ENCODE data around the gene TMPO. TPM values are rescaled to one million over a fixed set of nuclear protein-coding genes. Genes with fewer than 3 reads are reported as not detected.
A peak's percentile ranks its signal among the peaks of the same experiment; 100 is the strongest.
"Not testable (repeated sequence)": the region's sequence is repeated elsewhere in the genome, so short reads cannot be mapped to it uniquely, and the experiment has no call there.

TMPO gene
- total RNA-seq, 3 donors from 2014 or later = 180 to 198 (median 187) TPM

GRCh38 chr12:98490501-98491453 is 24.6 kb upstream of the TMPO start:
- H3K4me3 Mint-ChIP-seq = peak overlapping the region; percentile 55
- DNase-seq = peak; percentile 81
- no peaks in the 10 kb centered on the region for H3K9me3 Mint-ChIP-seq
- no peaks in the 10 kb centered on the region for H3K36me3 Mint-ChIP-seq (ENCODE audit: insufficient read depth)
- H3K27me3 Mint-ChIP-seq (ENCODE audit: low read depth) = no peaks in the 10 kb centered on the region
- peak; percentile 65 to 78 for ATAC-seq
- peaks cover 5% of the 10 kb centered on the region for H3K4me1 Mint-ChIP-seq (ENCODE audit: low read depth)

GRCh38 chr12:98492580-98493140 is 22.7 kb upstream of the TMPO start:
- peaks cover 5% of the 10 kb centered on the region for H3K4me1 Mint-ChIP-seq (ENCODE audit: low read depth)
- no peaks in the 10 kb centered on the region for H3K36me3 Mint-ChIP-seq (ENCODE audit: insufficient read depth)
- ATAC-seq (no peak), DNase-seq (no peak)
- no peaks in the 10 kb centered on the region for H3K9me3 Mint-ChIP-seq
- no peaks in the 10 kb centered on the region for H3K27me3 Mint-ChIP-seq (ENCODE audit: low read depth)
- no peak overlapping the region for H3K4me3 Mint-ChIP-seq

DNA sequence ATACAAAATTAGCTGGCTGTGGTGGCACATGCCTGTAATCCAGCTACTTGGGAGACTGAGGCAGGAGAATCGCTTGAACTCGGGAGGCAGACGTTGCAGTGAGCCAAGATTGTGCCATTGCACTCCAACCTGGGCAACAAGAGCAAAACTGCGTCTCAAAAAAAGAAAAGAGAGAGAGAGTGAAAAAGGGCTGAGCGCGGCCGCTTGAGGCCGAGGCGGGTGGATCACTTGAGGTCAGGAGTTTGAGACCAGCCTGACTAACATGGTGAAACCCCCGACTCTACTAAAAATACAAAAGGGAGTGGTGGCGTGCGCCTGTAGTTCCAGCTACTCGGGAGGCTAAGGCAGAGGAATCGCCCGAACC is 14.1 kb upstream of the TMPO start:
- ATAC-seq; H3K27me3 Mint-ChIP-seq (ENCODE audit: low read depth); H3K9me3 Mint-ChIP-seq; DNase-seq; H3K36me3 Mint-ChIP-seq (ENCODE audit: insufficient read depth): not testable (repeated sequence)
- H3K4me3 Mint-ChIP-seq = peak overlapping the region; percentile 74
- peaks cover 30% of the 10 kb centered on the region for H3K4me1 Mint-ChIP-seq (ENCODE audit: low read depth)

DNA sequence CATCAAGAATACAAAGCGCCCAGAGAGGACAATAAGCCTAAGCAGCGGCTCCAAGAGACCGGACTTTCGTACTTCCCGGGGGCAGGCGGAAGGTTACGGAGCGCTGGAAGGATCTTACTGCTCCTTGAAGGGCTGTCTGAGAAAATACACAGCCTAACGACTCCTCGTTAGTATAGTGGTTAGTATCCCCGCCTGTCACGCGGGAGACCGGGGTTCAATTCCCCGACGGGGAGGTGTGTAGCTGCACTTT is 12.1 kb upstream of the TMPO start:
- ATAC-seq = peak; percentile 73 to 76
- peaks cover 30% of the 10 kb centered on the region for H3K4me1 Mint-ChIP-seq (ENCODE audit: low read depth)
- H3K4me3 Mint-ChIP-seq = peak overlapping the region; percentile 94
- H3K27me3 Mint-ChIP-seq (ENCODE audit: low read depth) = peaks cover 7% of the 10 kb centered on the region
- peaks cover 3% of the 10 kb centered on the region for H3K36me3 Mint-ChIP-seq (ENCODE audit: insufficient read depth)
- no peaks in the 10 kb centered on the region for H3K9me3 Mint-ChIP-seq
- peak; percentile 88 for DNase-seq

- ATAC-seq = peak; percentile 87 to 89
- Mint-ChIP-seq H3K4me3 (peak overlapping the region; percentile 94), H3K27me3 (ENCODE audit: low read depth) (peaks cover 7% of the 10 kb centered on the region), H3K36me3 (ENCODE audit: insufficient read depth) (peaks cover 3% of the 10 kb centered on the region), H3K9me3 (no peaks in the 10 kb centered on the region), H3K4me1 (ENCODE audit: low read depth) (peaks cover 30% of the 10 kb centered on the region)
- DNase-seq = peak; percentile 92
Measured at GRCh38 chr12:98503592-98504367, 11.6 kb upstream of the TMPO start.

- Mint-ChIP-seq H3K36me3 (ENCODE audit: insufficient read depth) (peaks cover 3% of the 10 kb centered on the region), H3K4me1 (ENCODE audit: low read depth) (peaks cover 30% of the 10 kb centered on the region), H3K4me3 (peak overlapping the region; percentile 94), H3K9me3 (no peaks in the 10 kb centered on the region), H3K27me3 (ENCODE audit: low read depth) (peaks cover 7% of the 10 kb centered on the region)
- DNase-seq (no peak), ATAC-seq (no peak)
Measured at GRCh38 chr12:98504368-98504617, 11.1 kb upstream of the TMPO start.

- no peak for DNase-seq
- no peak for ATAC-seq
- no peak overlapping the region for H3K4me3 Mint-ChIP-seq
- peaks cover 1% of the 10 kb centered on the region for H3K36me3 Mint-ChIP-seq (ENCODE audit: insufficient read depth)
- peaks cover 28% of the 10 kb centered on the region for H3K4me1 Mint-ChIP-seq (ENCODE audit: low read depth)
- peaks cover under 1% of the 10 kb centered on the region for H3K27me3 Mint-ChIP-seq (ENCODE audit: low read depth)
- H3K9me3 Mint-ChIP-seq = no peaks in the 10 kb centered on the region
Measured at GRCh38 chr12:98509063-98509462, 6.3 kb upstream of the TMPO start.

- ATAC-seq; H3K4me3 Mint-ChIP-seq; DNase-seq; H3K9me3 Mint-ChIP-seq; H3K36me3 Mint-ChIP-seq (ENCODE audit: insufficient read depth); H3K27me3 Mint-ChIP-seq (ENCODE audit: low read depth): not testable (repeated sequence)
- H3K4me1 Mint-ChIP-seq (ENCODE audit: low read depth) = peaks cover 18% of the 10 kb centered on the region
Measured at GRCh38 chr12:98511806-98512205, 3.6 kb upstream of the TMPO start.

DNA sequence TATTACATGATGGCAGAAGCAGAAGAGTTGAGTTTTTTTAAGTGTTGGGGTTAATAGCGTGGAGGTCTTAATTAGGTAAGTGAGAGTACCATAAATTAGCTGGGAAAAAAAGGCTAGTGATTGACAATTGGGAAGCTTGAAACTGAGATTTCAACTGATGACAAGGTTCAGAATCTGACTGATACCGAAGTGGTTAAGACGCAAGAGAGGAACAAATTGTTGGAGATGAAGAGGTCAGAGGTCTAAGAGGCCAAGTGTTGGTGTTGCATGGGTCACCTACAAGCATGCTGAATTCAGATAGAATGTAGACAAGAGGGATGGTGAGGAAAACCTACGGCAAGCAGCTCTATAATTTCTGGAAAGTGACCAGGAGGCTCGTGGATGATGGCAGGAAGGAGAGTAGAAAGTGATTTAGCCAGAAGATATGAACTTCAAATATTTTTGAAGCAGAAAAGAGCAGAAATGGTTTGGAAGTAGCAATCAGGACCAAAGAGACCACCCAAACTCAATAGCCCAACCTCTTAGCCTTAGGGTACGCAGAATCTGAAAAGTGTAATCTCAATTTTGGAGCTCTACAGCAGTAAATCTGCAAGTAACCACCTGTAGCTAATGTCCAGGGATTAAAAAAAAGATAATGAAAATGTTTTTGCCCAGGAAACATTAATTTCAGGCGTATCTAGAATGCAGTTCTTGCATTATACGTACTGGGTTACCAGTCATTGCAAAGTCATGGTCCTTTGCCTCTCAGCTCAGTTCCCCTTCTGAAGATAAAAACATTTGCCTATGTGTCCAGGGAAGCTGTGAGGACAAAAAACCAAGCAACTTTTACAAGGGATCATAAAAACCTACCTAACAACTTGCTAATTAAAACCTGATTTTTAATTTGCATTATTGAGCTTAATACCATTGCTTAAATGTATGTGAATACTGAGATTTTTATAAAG is 1.7 kb upstream of the TMPO start:
- no peaks in the 10 kb centered on the region for H3K9me3 Mint-ChIP-seq
- peak overlapping the region; percentile 94 for H3K4me3 Mint-ChIP-seq
- H3K27me3 Mint-ChIP-seq (ENCODE audit: low read depth) = no peaks in the 10 kb centered on the region
- peaks cover 23% of the 10 kb centered on the region for H3K4me1 Mint-ChIP-seq (ENCODE audit: low read depth)
- ATAC-seq (no peak), DNase-seq (no peak)
- peaks cover 1% of the 10 kb centered on the region for H3K36me3 Mint-ChIP-seq (ENCODE audit: insufficient read depth)

GRCh38 chr12:98514982-98515286 is 456 bp upstream of the TMPO start:
- H3K9me3 Mint-ChIP-seq = no peaks in the 10 kb centered on the region
- peaks cover 1% of the 10 kb centered on the region for H3K36me3 Mint-ChIP-seq (ENCODE audit: insufficient read depth)
- H3K4me3 Mint-ChIP-seq = peak overlapping the region; percentile 94
- DNase-seq (no peak), ATAC-seq (no peak)
- H3K4me1 Mint-ChIP-seq (ENCODE audit: low read depth) = peaks cover 29% of the 10 kb centered on the region
- no peaks in the 10 kb centered on the region for H3K27me3 Mint-ChIP-seq (ENCODE audit: low read depth)

GRCh38 chr12:98516111-98516873 is 902 bp downstream of the TMPO start:
- Mint-ChIP-seq H3K9me3 (no peaks in the 10 kb centered on the region), H3K4me3 (peak overlapping the region; percentile 94), H3K27me3 (ENCODE audit: low read depth) (no peaks in the 10 kb centered on the region), H3K36me3 (ENCODE audit: insufficient read depth) (peaks cover 1% of the 10 kb centered on the region), H3K4me1 (ENCODE audit: low read depth) (peaks cover 36% of the 10 kb centered on the region)
- DNase-seq = peak; percentile 74
- peak; percentile 68 to 75 for ATAC-seq

DNA sequence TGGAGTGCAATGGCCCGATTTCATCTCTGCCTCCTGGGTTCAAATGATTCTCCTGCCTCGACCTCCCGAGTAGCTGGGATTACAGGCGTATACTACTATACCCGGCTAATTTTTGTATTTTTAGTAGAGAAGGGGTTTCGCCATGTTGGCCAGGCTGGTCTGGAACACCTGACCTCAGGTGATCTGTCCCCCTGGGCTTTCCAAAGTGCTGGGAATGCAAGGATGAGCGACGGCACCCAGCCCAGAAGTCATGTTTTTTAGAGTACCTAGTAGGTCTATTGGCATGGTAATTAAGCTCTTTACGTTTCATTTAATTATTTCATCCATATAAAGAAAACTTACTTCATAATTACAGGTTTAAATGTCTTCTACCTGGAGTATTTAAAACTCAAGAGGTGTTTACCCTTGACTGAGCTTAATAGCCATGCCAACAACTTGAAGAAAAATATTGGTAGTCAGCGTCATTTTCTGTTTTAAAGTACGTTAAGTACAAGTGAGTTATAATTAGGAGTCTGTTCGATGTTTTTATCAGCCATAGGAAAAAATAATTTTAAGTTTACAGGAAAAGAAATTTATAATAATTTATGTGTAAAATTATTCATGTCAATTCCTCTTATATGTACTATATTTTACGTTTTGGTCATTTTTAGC is 4.0 kb downstream of the TMPO start:
- ATAC-seq (no peak), DNase-seq (no peak)
- Mint-ChIP-seq H3K27me3 (ENCODE audit: low read depth) (no peaks in the 10 kb centered on the region), H3K36me3 (ENCODE audit: insufficient read depth) (peaks cover 7% of the 10 kb centered on the region), H3K4me3 (peak overlapping the region; percentile 92), H3K4me1 (ENCODE audit: low read depth) (peaks cover 45% of the 10 kb centered on the region), H3K9me3 (no peaks in the 10 kb centered on the region)

DNA sequence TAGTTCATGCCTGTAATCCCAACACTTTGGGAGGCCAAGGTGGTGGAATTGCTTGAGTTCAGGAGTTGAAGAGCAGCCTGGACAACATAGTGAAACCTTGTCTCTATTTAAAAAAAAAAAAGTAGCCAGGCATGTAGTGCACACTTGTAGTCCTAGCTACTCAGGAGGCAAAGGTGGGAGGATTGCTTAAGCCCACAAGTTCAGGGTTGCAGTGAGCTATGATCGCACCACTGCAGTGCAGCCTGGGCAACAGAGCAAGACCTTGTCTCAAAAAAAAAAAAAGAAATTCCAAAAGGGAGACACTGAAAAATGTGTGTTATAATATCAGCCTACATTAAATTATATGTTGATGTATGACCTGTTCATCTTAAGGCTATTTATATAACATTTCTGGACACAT is 14.7 kb downstream of the TMPO start:
- H3K9me3 Mint-ChIP-seq = no peaks in the 10 kb centered on the region
- no peak overlapping the region for H3K4me3 Mint-ChIP-seq
- H3K4me1 Mint-ChIP-seq (ENCODE audit: low read depth) = peaks cover 18% of the 10 kb centered on the region
- H3K36me3 Mint-ChIP-seq (ENCODE audit: insufficient read depth) = peaks cover 29% of the 10 kb centered on the region
- H3K27me3 Mint-ChIP-seq (ENCODE audit: low read depth) = no peaks in the 10 kb centered on the region
- DNase-seq = no peak
- ATAC-seq = no peak

Data from activated T-cell treated with anti-CD3 and anti-CD28 coated beads, Interleukin-2, amount 50 U/mL, for 4 hours (primary cell).